Amygdala (tissue), 56 donors: ENCODE results near the gene CDC26.
"Not testable (repeated sequence)": the region's sequence is repeated elsewhere in the genome, so short reads cannot be mapped to it uniquely, and the experiment has no call there.

ENCODE experiments used
- DNase-seq, 56 donors: peaks; one replicate each; lab custom pipeline; 2025; lab: John Stamatoyannopoulos, UW

CDC26 gene

GRCh38 chr9:113296247-113296646, 20.9 kb upstream of the CDC26 start:
- not testable (repeated sequence) for DNase-seq

GRCh38 chr9:113293285-113293878, 18.0 kb upstream of the CDC26 start:
- DNase-seq = no peak

- DNase-seq = no peak
These were observed 14.8 kb upstream of the CDC26 start for GRCh38 chr9:113290052-113290607.

- DNase-seq = no peak
These were observed 13.7 kb upstream of the CDC26 start for GRCh38 chr9:113289091-113289490.

- DNase-seq = no peak
These were observed 6.0 kb upstream of the CDC26 start for GRCh38 chr9:113281356-113281755.

- DNase-seq = no peak
These were observed 3.5 kb upstream of the CDC26 start for GRCh38 chr9:113278840-113279239.

- peak in 3 of 56 donors; percentile 2 to 47 (median 17) for DNase-seq
These were observed 757 bp downstream of the CDC26 start for GRCh38 chr9:113274474-113275156.

- no peak for DNase-seq
These were observed 5.5 kb downstream of the CDC26 start for GRCh38 chr9:113269871-113270270.

- DNase-seq = no peak
These were observed 6.0 kb downstream of the CDC26 start for GRCh38 chr9:113269355-113269754.

GRCh38 chr9:113267911-113268566, 7.3 kb downstream of the CDC26 start:
- no peak for DNase-seq

- no peak for DNase-seq
These were observed 9.2 kb downstream of the CDC26 start for GRCh38 chr9:113266174-113266573.

GRCh38 chr9:113261917-113262671, 13.3 kb downstream of the CDC26 start:
- no peak for DNase-seq

GRCh38 chr9:113258282-113258681, 17.1 kb downstream of the CDC26 start:
- DNase-seq = no peak

- DNase-seq = no peak
These were observed 17.5 kb downstream of the CDC26 start for GRCh38 chr9:113257863-113258262.

GRCh38 chr9:113255438-113255837, 19.9 kb downstream of the CDC26 start:
- DNase-seq = no peak

- DNase-seq = no peak
These were observed 20.4 kb downstream of the CDC26 start for GRCh38 chr9:113254991-113255390.

GRCh38 chr9:113250807-113251206, 24.6 kb downstream of the CDC26 start:
- no peak for DNase-seq

GRCh38 chr9:113249661-113250060, 25.7 kb downstream of the CDC26 start:
- DNase-seq = not testable (repeated sequence)

- DNase-seq = no peak
These were observed 27.7 kb downstream of the CDC26 start for GRCh38 chr9:113247640-113248039.

- DNase-seq = no peak
These were observed 28.4 kb downstream of the CDC26 start for GRCh38 chr9:113246928-113247327.

- DNase-seq = no peak
These were observed 29.5 kb downstream of the CDC26 start for GRCh38 chr9:113245894-113246293.
